Stimulated activated CD4-positive, alpha-beta T cell treated with anti-CD3 and anti-CD28 coated beads, Interleukin-15, amount 100 ng/mL, for 48 hours (primary cell): Measurements from ENCODE around the gene FBXO10.
"Not testable (repeated sequence)": the region's sequence is repeated elsewhere in the genome, so short reads cannot be mapped to it uniquely, and the experiment has no call there.

Experiments
- DNase-seq, 2 donors: peaks; one replicate each; pipeline ENCODE4 v3.0.0-alpha.2; 2020; ENCODE audit warnings: low read depth in 2 of 2

Gene FBXO10

GRCh38 chr9:37575921-37576721 is at the start of gene FBXO10:
TSS of gene FBXO10 (minus strand) at chr9:37576380. CDS start at chr9:37541768, 34,612 bp downstream.
- peak in 1 of 2 donors; percentile 4 for DNase-seq

- no peak for DNase-seq
These were observed 49.6 kb upstream of the FBXO10 start for GRCh38 chr9:37625758-37626147.

GRCh38 chr9:37625036-37625757 is 49.0 kb upstream of the FBXO10 start:
- no peak for DNase-seq

GRCh38 chr9:37624073-37624472 is 47.9 kb upstream of the FBXO10 start:
- no peak for DNase-seq

- DNase-seq: no peak
These were observed 47.1 kb upstream of the FBXO10 start for GRCh38 chr9:37623267-37623666.

GRCh38 chr9:37622462-37622861 is 46.3 kb upstream of the FBXO10 start:
- DNase-seq: no peak

- DNase-seq: no peak
These were observed 45.3 kb upstream of the FBXO10 start for GRCh38 chr9:37621273-37622121.

- no peak for DNase-seq
These were observed 44.2 kb upstream of the FBXO10 start for GRCh38 chr9:37620396-37620795.

GRCh38 chr9:37619806-37620205 is 43.6 kb upstream of the FBXO10 start:
- DNase-seq: no peak

- DNase-seq: no peak
These were observed 42.6 kb upstream of the FBXO10 start for GRCh38 chr9:37618817-37619216.

GRCh38 chr9:37617832-37618231 is 41.7 kb upstream of the FBXO10 start:
- DNase-seq: no peak

GRCh38 chr9:37617161-37617560 is 41.0 kb upstream of the FBXO10 start:
- no peak for DNase-seq

- DNase-seq: no peak
These were observed 35.8 kb upstream of the FBXO10 start for GRCh38 chr9:37611961-37612360.

GRCh38 chr9:37611014-37611413 is 34.8 kb upstream of the FBXO10 start:
- DNase-seq: no peak

GRCh38 chr9:37609735-37610397 is 33.7 kb upstream of the FBXO10 start:
- no peak for DNase-seq

GRCh38 chr9:37608250-37608649 is 32.1 kb upstream of the FBXO10 start:
- DNase-seq: no peak

GRCh38 chr9:37604296-37604695 is 28.1 kb upstream of the FBXO10 start:
- DNase-seq: no peak

GRCh38 chr9:37602817-37603216 is 26.6 kb upstream of the FBXO10 start:
- no peak for DNase-seq

GRCh38 chr9:37602061-37602460 is 25.9 kb upstream of the FBXO10 start:
- DNase-seq: not testable (repeated sequence)

GRCh38 chr9:37596504-37596903 is 20.3 kb upstream of the FBXO10 start:
- DNase-seq: no peak

GRCh38 chr9:37593883-37594448 is 17.8 kb upstream of the FBXO10 start:
- DNase-seq: no peak
